Nephron progenitor cell (in vitro differentiated cells): ENCODE results near the gene REX1BD.

Experiments
- DNase-seq: peaks from one replicate; pipeline ENCODE4 v3.0.0; 2021
- H3K27ac Mint-ChIP-seq: 2 replicates; pipeline ENCODE4 v1.8.0; 2021; ENCODE audit warnings: mild to moderate bottlenecking, moderate library complexity, mixed read lengths
- H3K27me3 Mint-ChIP-seq: 2 replicates; pipeline ENCODE4 v1.8.0; 2021; ENCODE audit warnings: mild to moderate bottlenecking, low read depth, mixed read lengths; ENCODE audit not compliant: poor library complexity
- H3K36me3 Mint-ChIP-seq: 2 replicates; pipeline ENCODE4 v1.8.0; 2021; ENCODE audit warnings: low read depth, mixed read lengths
- H3K4me1 Mint-ChIP-seq: 2 replicates; pipeline ENCODE4 v1.8.0; 2021; ENCODE audit warnings: mixed read lengths
- H3K4me3 Mint-ChIP-seq: 2 replicates; pipeline ENCODE4 v1.8.0; 2021; ENCODE audit warnings: mild to moderate bottlenecking, moderate library complexity, mixed read lengths
- H3K9me3 Mint-ChIP-seq: 2 replicates; pipeline ENCODE4 v1.8.0; 2021; ENCODE audit warnings: mild to moderate bottlenecking, moderate library complexity, mixed read lengths
- TF ChIP-seq, protein P1 (sequence below): fragments of 200-600 bp; sonication (generic); IDR thresholded peaks from 2 replicates; pipeline ENCODE4 v1.5.0; 2021; ENCODE audit warnings: antibody characterized with exemption

REX1BD gene

DNA sequence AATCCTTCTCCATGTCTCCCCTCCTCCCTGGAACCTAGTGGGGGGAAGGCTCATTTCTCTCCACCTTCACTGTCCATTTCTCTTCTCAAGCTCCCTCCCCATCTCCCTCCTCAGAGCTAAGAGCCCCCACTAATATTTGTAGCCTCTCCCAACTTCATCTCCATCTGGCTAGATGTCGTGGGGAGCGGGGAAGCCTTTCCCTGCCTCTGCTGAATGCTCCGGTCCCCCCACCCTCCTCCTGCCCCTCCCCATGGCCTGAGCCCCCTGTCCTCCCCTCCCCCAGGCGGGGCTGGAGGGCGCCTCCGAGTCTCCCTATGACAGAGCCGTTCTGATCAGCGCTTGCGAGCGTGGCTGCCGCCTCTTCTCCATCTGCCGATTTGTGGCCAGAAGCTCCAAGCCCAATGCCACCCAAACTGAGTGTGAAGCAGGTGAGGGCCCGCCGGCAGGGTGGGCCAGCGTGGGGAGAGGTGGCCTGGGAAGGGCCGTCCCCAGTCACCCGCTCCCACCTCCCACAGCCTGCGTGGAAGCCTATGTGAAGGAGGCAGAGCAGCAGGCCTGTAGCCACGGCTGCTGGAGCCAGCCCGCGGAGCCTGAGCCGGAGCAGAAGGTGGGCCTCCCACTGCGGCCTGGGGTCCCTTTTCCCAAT lies 25.1 kb downstream of the REX1BD start:
- H3K4me1 Mint-ChIP-seq = peaks cover 37% of the 10 kb centered on the region
- peaks cover 8% of the 10 kb centered on the region for H3K9me3 Mint-ChIP-seq
- peak; percentile 34 for DNase-seq
- peaks cover 6% of the 10 kb centered on the region for H3K36me3 Mint-ChIP-seq
- H3K27me3 Mint-ChIP-seq = peaks cover 81% of the 10 kb centered on the region
- TF ChIP-seq, protein P1, sequence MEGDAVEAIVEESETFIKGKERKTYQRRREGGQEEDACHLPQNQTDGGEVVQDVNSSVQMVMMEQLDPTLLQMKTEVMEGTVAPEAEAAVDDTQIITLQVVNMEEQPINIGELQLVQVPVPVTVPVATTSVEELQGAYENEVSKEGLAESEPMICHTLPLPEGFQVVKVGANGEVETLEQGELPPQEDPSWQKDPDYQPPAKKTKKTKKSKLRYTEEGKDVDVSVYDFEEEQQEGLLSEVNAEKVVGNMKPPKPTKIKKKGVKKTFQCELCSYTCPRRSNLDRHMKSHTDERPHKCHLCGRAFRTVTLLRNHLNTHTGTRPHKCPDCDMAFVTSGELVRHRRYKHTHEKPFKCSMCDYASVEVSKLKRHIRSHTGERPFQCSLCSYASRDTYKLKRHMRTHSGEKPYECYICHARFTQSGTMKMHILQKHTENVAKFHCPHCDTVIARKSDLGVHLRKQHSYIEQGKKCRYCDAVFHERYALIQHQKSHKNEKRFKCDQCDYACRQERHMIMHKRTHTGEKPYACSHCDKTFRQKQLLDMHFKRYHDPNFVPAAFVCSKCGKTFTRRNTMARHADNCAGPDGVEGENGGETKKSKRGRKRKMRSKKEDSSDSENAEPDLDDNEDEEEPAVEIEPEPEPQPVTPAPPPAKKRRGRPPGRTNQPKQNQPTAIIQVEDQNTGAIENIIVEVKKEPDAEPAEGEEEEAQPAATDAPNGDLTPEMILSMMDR = no peak
- H3K4me3 Mint-ChIP-seq = peak overlapping the region; percentile 77
- no peak overlapping the region for H3K27ac Mint-ChIP-seq

DNA sequence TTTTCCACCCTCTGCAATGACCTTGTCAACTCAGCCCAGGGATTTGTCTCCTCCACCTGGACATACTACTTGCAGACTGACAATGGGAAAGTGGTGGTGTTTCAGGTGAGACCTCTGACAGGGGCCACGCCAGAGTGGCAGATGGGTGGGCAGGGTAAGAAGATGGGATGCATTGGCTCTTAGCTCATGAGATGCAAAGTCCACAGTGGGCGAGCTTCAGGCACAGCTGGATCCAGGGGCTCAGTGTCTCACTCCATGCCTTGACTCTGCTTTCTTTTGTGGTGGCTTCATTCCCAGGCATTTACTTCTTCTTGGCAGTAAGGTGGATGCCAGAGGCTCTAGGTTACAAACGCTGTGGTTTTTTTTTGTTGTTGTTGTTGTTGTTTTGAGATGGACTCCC lies 27.4 kb downstream of the REX1BD start:
- no peak for DNase-seq
- TF ChIP-seq, protein P1 = no peak
- Mint-ChIP-seq H3K27me3 (peaks cover 71% of the 10 kb centered on the region), H3K36me3 (peaks cover 6% of the 10 kb centered on the region), H3K4me1 (peaks cover 24% of the 10 kb centered on the region), H3K9me3 (peaks cover 8% of the 10 kb centered on the region), H3K4me3 (no peak overlapping the region), H3K27ac (no peak overlapping the region)

DNA sequence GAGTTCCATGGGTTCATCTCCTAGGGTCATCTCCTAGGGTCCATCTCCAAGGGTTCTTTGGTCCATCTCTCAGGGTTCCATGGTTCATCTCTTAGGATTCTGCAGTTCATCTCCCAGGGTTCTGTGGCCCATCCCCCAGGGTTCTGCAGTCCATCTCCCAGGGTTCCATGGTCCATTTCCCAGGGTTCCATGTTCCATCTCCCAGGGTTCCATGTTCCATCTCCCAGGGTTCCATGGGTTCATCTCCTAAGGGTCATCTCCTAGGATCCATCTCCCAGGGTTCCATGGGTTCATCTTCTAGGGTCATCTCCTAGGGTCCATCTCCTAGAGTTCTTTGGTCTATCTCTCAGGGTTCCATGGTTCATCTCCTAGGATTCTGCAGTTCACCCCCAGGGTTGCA lies 29.0 kb downstream of the REX1BD start:
- H3K27ac Mint-ChIP-seq = no peak overlapping the region
- TF ChIP-seq, protein P1 = no peak
- no peak overlapping the region for H3K4me3 Mint-ChIP-seq
- peaks cover 15% of the 10 kb centered on the region for H3K4me1 Mint-ChIP-seq
- DNase-seq = no peak
- H3K27me3 Mint-ChIP-seq = peaks cover 59% of the 10 kb centered on the region
- peaks cover 6% of the 10 kb centered on the region for H3K36me3 Mint-ChIP-seq
- H3K9me3 Mint-ChIP-seq = peaks cover 8% of the 10 kb centered on the region

DNA sequence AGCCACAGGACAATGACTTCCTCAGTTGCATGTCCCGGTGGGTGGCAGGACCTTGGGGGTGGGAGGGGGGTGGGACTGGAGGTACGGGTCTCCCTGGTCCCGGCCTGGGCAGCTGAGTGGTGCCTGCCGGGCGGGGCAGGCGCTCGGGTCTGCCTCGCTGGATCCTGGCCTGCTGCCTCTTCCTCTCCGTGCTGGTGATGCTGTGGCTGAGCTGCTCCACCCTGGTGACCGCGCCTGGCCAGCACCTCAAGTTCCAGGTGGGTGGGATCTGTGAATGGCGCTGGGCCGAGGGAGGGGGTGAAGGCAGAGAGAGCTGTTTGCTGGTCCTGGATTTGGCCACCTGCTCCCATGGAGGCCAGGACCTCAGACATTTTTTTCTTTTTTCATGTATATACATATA lies 29.6 kb downstream of the REX1BD start:
- peaks cover 8% of the 10 kb centered on the region for H3K9me3 Mint-ChIP-seq
- H3K4me1 Mint-ChIP-seq = peaks cover 12% of the 10 kb centered on the region
- no peak overlapping the region for H3K27ac Mint-ChIP-seq
- H3K27me3 Mint-ChIP-seq = peaks cover 55% of the 10 kb centered on the region
- H3K36me3 Mint-ChIP-seq = peaks cover 6% of the 10 kb centered on the region
- no peak for DNase-seq
- H3K4me3 Mint-ChIP-seq = no peak overlapping the region
- TF ChIP-seq, protein P1 = no peak

DNA sequence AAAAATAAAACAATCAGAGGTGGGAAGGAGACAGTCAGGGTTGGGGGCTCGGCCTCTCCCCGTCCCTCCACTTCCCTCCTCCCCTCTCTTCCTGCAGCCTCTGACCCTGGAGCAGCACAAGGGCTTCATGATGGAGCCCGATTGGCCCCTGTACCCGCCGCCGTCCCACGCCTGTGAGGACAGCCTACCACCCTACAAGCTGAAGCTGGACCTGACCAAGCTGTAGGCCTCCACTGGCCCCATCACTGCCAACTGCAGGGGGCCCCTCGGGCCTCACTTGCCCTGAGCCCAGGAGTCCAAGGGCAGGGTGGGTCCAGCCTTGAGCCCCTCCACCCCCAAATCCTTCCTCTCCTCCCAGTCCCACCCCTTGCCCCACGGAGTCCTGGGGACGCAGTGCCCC lies 31.7 kb downstream of the REX1BD start:
- Mint-ChIP-seq H3K27ac (no peak overlapping the region), H3K9me3 (peaks cover 8% of the 10 kb centered on the region), H3K27me3 (peaks cover 42% of the 10 kb centered on the region), H3K4me1 (no peaks in the 10 kb centered on the region), H3K36me3 (peaks cover 6% of the 10 kb centered on the region), H3K4me3 (no peak overlapping the region)
- TF ChIP-seq, protein P1 = no peak
- DNase-seq = no peak

DNA sequence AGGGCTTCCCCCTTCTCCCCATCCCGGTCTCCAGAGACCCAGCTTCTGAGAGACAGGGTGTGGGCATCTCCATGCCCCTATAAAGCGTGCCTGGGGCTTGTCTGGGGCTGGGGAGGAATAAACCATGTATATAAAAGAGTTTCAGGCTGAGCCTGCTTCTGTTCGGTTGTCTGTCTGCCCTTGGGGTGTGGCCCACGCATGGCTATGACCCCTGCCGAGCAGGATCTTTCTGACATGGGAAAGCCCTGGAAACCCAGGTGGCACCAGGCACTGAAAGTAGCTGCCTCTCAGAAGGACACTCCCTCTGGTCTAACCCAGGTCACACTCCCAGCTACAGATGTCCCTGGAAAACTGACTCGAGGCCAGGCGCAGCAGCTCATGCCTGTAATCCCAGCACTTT lies 32.3 kb downstream of the REX1BD start:
- TF ChIP-seq, protein P1 = no peak
- peaks cover 39% of the 10 kb centered on the region for H3K27me3 Mint-ChIP-seq
- no peak overlapping the region for H3K4me3 Mint-ChIP-seq
- peaks cover 6% of the 10 kb centered on the region for H3K36me3 Mint-ChIP-seq
- no peak overlapping the region for H3K27ac Mint-ChIP-seq
- no peaks in the 10 kb centered on the region for H3K4me1 Mint-ChIP-seq
- H3K9me3 Mint-ChIP-seq = peaks cover 8% of the 10 kb centered on the region
- DNase-seq = no peak
